Fibroblast of mammary gland (primary cell): ENCODE data around the gene LAMA5.

Experiments used
- DNase-seq: peaks from one replicate; pipeline ENCODE4 v3.0.0-alpha.2; 2010; ENCODE audit warnings: low read depth
- H3K4me3 ChIP-seq: 2 replicates; pipeline ENCODE4 v1.5.1; 2011; ENCODE audit warnings: low read depth, mild to moderate bottlenecking, low read length, moderate library complexity; ENCODE audit not compliant: control insufficient read depth
- TF ChIP-seq, protein P1 (sequence below): conservative IDR thresholded peaks from 2 replicates; pipeline ENCODE4 v1.5.1; 2011; ENCODE audit warnings: low read depth, low read length, inconsistent platforms; ENCODE audit not compliant: control insufficient read depth, insufficient read depth

The LAMA5 gene

DNA sequence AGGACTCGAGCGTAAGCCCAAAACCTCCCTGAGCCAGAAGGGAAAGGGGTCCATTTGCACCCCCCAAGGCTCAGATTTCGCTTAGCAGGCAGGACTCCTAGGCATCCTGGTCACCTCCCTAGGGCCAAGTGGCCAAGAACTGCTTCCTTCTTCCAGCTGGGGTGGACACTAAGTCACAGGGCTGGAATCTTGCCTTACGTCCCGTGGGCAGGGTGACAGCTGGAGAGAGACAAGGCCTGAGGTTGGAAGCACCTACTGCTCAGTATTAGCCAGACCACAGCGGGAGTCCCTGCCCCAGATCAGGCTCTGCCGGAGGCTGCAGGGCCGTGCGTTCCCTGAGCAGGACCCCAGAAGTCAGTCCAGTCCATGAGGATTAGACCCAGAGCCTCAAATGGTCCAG, 19.7 kb downstream of the LAMA5 start:
- no peak overlapping the region for H3K4me3 ChIP-seq
- TF ChIP-seq, protein P1, sequence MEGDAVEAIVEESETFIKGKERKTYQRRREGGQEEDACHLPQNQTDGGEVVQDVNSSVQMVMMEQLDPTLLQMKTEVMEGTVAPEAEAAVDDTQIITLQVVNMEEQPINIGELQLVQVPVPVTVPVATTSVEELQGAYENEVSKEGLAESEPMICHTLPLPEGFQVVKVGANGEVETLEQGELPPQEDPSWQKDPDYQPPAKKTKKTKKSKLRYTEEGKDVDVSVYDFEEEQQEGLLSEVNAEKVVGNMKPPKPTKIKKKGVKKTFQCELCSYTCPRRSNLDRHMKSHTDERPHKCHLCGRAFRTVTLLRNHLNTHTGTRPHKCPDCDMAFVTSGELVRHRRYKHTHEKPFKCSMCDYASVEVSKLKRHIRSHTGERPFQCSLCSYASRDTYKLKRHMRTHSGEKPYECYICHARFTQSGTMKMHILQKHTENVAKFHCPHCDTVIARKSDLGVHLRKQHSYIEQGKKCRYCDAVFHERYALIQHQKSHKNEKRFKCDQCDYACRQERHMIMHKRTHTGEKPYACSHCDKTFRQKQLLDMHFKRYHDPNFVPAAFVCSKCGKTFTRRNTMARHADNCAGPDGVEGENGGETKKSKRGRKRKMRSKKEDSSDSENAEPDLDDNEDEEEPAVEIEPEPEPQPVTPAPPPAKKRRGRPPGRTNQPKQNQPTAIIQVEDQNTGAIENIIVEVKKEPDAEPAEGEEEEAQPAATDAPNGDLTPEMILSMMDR = no peak
- no peak for DNase-seq

DNA sequence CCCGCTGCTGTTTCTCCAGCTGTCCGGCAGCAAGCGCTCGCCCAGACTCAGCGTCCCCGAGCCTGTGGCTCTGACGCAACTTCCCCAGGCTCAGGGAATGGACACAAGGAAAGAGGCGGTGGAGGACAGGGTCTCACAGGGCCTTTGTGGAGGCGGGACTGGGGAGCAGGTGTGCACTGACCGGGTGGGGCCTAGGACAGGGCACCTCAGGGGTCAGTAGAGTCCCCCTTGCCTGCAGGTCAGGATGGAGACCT, 20.0 kb downstream of the LAMA5 start:
- H3K4me3 ChIP-seq = no peak overlapping the region
- no peak for DNase-seq
- TF ChIP-seq, protein P1 = no peak

DNA sequence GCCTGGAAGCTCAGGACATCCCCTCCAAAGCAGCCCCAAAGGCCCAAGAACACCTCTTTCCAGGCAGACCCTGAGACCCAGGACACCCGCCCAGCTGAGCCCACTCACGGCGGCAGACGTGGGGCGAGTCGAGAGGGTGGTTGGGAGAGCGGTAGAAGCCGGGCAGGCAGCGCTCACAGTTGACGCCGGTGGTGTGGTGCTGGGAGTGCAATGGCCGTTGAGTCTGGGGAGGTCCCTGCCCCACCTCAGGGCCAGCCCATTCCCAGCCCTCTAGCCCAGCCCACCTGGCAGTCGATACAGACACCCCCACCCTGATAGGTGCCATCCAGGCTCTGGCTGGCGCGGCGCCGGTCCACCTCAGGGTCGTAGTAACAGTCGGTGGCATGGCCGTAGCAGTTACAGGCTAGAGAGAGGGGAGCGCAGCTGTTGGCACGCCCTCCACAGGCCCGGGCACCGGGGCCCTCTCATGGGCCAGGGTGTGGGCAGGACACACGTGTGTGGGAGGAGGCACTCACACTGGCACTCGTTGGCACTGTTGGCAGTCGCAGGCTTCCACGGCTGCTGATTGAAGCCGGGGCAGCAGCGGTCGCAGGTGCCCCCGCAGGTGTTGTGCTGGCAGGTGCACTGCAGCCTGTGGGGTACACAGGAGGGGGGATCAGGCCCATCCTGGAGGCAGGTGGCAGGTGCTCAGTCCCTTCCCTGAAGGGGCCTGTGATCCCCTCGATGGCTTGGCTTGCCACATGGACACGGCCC, 20.5 kb downstream of the LAMA5 start:
- TF ChIP-seq, protein P1 = no peak
- H3K4me3 ChIP-seq = no peak overlapping the region
- DNase-seq = no peak

DNA sequence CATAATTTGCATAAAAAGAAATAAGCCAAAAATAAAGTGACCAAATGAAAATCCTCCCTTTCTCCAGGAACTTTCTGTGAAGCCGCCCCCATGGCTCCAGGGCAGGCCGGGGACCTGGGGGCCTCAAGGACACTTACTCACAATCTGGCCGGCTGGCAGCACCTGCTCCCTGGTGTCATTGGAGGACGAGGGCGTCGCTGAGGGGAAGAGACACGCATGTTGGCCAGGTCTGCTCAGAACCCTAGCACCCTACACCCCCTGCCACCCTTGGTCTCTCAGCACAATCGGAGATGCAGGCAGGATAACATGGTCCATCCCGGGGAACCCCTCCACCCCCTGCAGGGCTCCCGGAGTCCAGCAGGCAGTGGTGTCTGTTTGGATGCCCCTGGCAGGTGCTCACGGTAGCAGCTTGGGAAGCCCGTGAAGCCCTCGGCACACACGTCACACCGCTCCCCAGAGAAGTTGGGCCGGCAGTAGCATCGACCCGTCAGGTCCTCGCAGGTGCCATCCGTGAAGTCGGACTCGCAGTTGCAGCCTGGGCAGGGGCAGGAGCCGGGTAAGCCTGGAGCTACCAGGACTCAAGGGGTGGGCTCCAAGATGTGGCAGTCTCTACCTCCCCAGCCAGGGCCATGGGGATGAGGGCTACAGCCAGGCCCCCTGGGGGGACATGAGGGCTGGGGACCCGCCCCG, 21.3 kb downstream of the LAMA5 start:
- TF ChIP-seq, protein P1 = no peak
- no peak overlapping the region for H3K4me3 ChIP-seq
- DNase-seq = no peak

DNA sequence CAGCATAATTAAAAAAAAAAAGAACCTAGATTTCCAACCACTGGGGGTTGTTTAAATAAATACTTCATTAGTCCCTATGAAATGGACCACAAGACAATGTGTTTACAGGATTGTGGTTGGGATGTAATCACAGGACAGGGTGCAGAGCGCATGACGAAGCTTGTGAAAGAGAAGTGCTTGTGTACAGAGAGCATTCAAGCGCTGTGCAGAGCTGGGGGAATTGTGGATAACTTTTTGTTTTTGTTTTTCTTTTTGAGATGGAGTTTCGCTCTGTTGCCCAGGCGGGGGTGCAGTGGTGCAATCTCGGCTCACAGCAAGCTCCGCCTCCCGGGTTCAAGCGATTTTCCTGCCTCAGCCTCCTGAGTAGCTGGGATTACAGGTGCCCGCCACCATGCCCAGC, 22.3 kb downstream of the LAMA5 start:
- DNase-seq = no peak
- TF ChIP-seq, protein P1 = no peak
- H3K4me3 ChIP-seq = no peak overlapping the region

DNA sequence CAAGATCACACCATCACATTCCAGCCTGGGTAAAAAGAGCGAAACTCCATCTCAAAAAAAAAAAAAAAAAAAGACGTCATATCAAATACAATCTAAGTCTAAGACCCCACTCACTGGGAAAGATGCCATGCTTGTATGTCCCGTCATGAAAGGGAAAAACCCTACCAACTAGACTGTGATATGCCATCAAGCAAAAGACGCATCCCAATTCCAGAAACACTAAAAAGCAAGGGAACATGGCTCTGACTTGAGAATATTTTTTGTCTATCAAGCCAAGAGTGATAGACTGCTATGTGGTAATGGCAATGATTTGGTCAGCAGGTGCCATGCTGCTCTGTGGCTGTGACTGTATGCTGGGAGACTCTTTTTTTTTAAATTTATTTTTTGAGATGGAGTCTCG, 23.0 kb downstream of the LAMA5 start:
- TF ChIP-seq, protein P1 = no peak
- H3K4me3 ChIP-seq = no peak overlapping the region
- no peak for DNase-seq
